Skeletal muscle satellite cell (primary cell): ENCODE results near the gene ZNF532.
"Not testable (repeated sequence)": the region's sequence is repeated elsewhere in the genome, so short reads cannot be mapped to it uniquely, and the experiment has no call there.

Experiments
- H3K27me3 ChIP-seq: 2 replicates; pipeline ENCODE4 v1.7.0; 2013; ENCODE audit warnings: low read length; ENCODE audit not compliant: control insufficient read depth, insufficient read depth
- H3K36me3 ChIP-seq: 2 replicates; pipeline ENCODE4 v1.7.0; 2013; ENCODE audit warnings: mild to moderate bottlenecking, control low read depth, low read length; ENCODE audit not compliant: insufficient read depth
- H3K4me1 ChIP-seq: 2 replicates; pipeline ENCODE4 v1.7.0; 2013; ENCODE audit warnings: low read length; ENCODE audit not compliant: control insufficient read depth, insufficient read depth
- H3K4me2 ChIP-seq: 2 replicates; pipeline ENCODE4 v1.7.0; 2013; ENCODE audit warnings: mild to moderate bottlenecking, low read length
- H3K4me3 ChIP-seq: 2 replicates; pipeline ENCODE4 v1.7.0; 2013; ENCODE audit warnings: low read length
- H3K9ac ChIP-seq: 2 replicates; pipeline ENCODE4 v1.7.0; 2013; ENCODE audit warnings: mild to moderate bottlenecking, low read depth, low read length, moderate library complexity
- H3K9me3 ChIP-seq: replicated peaks from 2 replicates; pipeline ENCODE4 v1.7.0; 2013; ENCODE audit warnings: mild to moderate bottlenecking, control low read depth, low read length

Gene ZNF532

DNA sequence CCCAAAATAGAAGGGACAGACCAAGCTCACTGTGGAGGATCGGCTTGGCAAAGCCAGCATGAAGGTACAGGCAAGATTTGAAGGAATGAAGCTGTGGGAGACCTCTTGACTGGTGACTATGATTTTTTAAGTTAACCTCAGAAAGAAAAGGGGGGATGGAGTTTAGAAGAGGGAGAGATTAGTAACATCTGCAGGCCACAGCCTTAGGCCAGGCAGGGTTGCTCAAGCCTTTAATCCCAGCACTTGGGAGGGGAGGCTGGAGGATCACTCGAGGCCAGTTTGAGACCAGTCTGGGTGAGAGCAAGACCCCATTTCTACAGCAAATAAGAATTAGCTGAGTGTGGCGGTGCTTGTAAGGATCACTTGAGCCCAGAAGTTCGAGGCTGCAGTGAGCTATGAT is 46.6 kb downstream of the ZNF532 start:
- H3K9me3 ChIP-seq, result no peaks in the 10 kb centered on the region
- no peak overlapping the region for H3K4me2 ChIP-seq
- H3K27me3 ChIP-seq, result no peaks in the 10 kb centered on the region
- no peak overlapping the region for H3K9ac ChIP-seq
- no peak overlapping the region for H3K4me3 ChIP-seq
- peaks cover 23% of the 10 kb centered on the region for H3K4me1 ChIP-seq
- no peaks in the 10 kb centered on the region for H3K36me3 ChIP-seq

DNA sequence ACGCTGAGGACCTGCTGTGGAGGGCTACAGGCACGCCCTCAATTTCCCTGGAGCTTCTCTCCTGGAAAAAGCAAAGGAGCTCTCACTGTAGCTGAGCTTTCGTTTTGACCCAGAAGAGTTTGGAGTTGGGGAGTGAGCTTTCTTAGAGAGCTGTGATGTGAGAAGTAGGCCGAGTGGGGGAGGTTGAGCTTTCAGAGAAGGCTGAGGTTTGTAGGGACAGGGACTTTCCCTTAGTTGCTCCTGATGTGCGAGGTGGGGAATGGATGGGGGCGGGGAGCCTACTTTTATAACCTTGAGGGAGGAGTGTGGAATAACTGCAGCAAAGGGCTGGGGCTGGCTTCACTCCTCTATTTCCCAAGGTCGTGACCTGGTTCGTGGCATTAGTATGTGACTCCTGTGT is 47.1 kb downstream of the ZNF532 start:
- H3K27me3 ChIP-seq, result no peaks in the 10 kb centered on the region
- no peaks in the 10 kb centered on the region for H3K9me3 ChIP-seq
- no peaks in the 10 kb centered on the region for H3K36me3 ChIP-seq
- no peak overlapping the region for H3K4me3 ChIP-seq
- H3K4me2 ChIP-seq, result no peak overlapping the region
- H3K4me1 ChIP-seq, result peaks cover 23% of the 10 kb centered on the region
- H3K9ac ChIP-seq, result no peak overlapping the region

DNA sequence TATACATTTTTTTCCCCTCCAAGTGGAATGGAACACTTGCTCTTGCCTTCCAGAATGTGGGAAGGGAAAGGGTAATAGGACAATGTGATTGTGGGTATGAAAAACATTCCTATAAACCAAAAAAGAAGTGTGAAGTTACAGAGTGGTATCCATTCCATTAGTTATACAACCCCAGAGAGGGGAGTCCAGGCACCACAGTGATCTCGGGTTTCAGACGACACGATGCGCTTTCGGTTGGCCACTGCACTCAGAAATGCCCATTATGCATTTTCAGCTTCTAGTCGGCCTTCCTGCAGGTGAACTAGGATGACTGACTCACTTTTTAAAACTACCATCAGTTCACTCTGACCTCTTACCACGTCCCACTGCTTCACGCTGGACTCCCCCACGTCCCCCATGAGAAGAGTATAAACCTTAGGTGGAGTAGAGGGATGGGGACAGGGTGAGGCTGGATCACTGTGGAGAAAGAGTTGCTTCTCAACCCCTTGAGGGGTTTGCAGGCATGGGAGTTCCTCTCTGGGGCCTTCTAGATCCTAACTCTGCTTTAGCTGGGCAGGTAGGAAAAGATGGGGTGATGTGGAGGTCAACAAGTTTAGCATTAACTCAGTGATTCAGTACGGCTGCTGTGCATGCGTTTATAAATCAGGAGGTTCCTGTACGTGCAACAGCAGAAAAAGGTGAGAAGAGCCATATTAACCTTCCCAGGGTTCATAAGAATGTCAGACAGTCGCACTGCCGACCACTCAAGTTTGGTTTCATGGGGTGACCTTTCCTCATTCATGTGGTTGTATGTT is 50.5 kb downstream of the ZNF532 start:
- H3K4me1 ChIP-seq, result peaks cover 23% of the 10 kb centered on the region
- no peak overlapping the region for H3K9ac ChIP-seq
- H3K36me3 ChIP-seq, result peaks cover 15% of the 10 kb centered on the region
- no peak overlapping the region for H3K4me3 ChIP-seq
- no peak overlapping the region for H3K4me2 ChIP-seq
- no peaks in the 10 kb centered on the region for H3K27me3 ChIP-seq
- H3K9me3 ChIP-seq, result no peaks in the 10 kb centered on the region

DNA sequence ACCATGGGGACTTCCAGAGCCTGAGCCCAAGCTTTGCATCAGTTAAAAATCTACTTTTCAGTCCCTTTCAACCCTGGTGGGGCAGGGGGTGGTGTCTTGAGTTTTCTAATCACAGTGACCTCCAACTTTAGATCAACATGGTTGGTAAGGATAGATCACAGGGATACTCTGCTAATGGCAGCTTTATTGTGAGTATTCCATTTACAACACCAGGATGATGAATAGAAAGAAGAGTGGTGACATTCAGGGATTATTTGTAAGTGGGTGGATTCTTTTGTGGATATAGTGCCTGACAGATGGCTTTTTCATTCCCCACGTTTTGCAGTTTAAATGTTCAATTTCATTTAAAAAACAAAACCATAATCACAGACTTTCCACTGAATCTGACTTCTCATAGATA is 51.3 kb downstream of the ZNF532 start:
- H3K36me3 ChIP-seq, result peaks cover 15% of the 10 kb centered on the region
- peaks cover 23% of the 10 kb centered on the region for H3K4me1 ChIP-seq
- no peaks in the 10 kb centered on the region for H3K27me3 ChIP-seq
- H3K9ac ChIP-seq, result no peak overlapping the region
- H3K9me3 ChIP-seq, result no peaks in the 10 kb centered on the region
- H3K4me3 ChIP-seq, result no peak overlapping the region
- H3K4me2 ChIP-seq, result no peak overlapping the region

DNA sequence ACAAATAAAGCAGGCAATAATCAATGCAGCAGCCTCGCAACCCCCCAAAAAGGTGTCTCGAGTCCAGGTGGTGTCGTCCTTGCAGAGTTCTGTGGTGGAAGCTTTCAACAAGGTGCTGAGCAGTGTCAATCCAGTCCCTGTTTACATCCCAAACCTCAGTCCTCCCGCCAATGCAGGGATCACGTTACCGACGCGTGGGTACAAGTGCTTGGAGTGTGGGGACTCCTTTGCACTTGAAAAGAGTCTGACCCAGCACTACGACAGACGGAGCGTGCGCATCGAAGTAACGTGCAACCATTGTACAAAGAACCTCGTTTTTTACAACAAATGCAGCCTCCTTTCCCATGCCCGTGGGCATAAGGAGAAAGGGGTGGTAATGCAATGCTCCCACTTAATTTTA is 55.3 kb downstream of the ZNF532 start:
- H3K36me3 ChIP-seq, result peaks cover 18% of the 10 kb centered on the region
- H3K4me1 ChIP-seq, H3K4me3 ChIP-seq, H3K9me3 ChIP-seq, H3K4me2 ChIP-seq, H3K27me3 ChIP-seq, H3K9ac ChIP-seq: not testable (repeated sequence)

DNA sequence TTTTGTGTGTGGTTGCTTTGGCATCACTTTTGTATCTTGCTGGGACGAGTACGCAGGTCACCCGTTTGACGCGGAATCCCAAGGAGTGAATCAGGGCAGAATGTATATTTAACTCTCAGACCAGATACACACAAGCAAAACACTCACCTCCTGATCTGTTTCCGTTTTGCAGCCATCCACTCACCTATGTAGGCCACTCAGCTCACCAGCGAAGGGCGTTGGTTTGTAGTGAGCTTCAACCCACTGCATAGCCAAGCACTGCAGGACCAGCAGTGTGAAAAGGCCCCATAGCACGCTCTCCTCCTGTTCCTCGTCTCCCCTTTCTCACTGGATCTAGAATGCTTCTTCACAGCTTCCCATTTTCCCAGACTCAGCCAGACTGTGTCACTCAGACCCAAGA is 58.3 kb downstream of the ZNF532 start:
- Histone ChIP-seq H3K27me3 (no peaks in the 10 kb centered on the region), H3K4me2 (no peak overlapping the region), H3K36me3 (peaks cover 14% of the 10 kb centered on the region), H3K4me1 (no peaks in the 10 kb centered on the region), H3K4me3 (no peak overlapping the region), H3K9me3 (no peaks in the 10 kb centered on the region), H3K9ac (no peak overlapping the region)

DNA sequence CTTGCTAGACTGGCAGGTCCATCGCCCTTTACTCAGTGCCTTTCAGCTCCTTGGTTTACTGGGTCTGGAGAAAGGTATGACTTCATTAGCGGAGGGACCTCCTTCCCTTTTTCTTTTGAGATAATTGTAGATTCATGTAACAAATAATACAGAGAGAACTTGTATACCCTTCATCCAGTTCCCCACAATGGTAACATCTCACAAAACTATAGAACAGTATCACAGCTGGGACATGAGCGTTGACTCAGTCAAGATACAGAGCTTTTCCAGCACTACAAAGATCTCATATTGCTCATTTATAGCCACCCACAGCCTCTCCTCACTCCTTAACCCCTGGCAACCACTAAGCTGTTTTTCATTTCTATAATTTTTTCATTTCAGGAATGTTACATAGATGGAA is 59.8 kb downstream of the ZNF532 start:
- H3K4me1 ChIP-seq, result no peaks in the 10 kb centered on the region
- no peaks in the 10 kb centered on the region for H3K9me3 ChIP-seq
- no peaks in the 10 kb centered on the region for H3K27me3 ChIP-seq
- H3K4me2 ChIP-seq, result no peak overlapping the region
- H3K4me3 ChIP-seq, result no peak overlapping the region
- no peak overlapping the region for H3K9ac ChIP-seq
- H3K36me3 ChIP-seq, result peaks cover 3% of the 10 kb centered on the region

DNA sequence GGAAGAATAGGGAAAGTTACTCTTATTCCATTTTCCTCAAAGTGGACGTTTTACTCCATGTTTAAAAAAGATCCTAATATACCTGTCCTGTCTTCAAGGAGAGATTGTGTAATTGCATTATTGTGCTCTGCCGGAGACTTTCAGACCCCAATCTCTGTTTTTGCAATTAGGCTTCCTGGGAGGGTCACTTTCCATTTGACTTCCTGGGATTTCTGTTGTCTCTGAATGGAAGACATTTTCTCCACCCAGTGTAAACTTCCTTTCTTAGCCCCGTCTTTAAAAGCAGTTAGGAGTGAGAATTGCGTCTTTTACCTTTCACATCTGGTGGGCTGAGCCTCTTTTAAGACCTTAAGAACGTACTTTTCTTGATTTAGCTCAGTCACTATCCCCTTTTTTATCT is 63.0 kb downstream of the ZNF532 start:
- Histone ChIP-seq H3K9me3 (no peaks in the 10 kb centered on the region), H3K4me2 (no peak overlapping the region), H3K4me1 (no peaks in the 10 kb centered on the region), H3K9ac (no peak overlapping the region), H3K36me3 (peaks cover 3% of the 10 kb centered on the region), H3K4me3 (no peak overlapping the region), H3K27me3 (no peaks in the 10 kb centered on the region)

DNA sequence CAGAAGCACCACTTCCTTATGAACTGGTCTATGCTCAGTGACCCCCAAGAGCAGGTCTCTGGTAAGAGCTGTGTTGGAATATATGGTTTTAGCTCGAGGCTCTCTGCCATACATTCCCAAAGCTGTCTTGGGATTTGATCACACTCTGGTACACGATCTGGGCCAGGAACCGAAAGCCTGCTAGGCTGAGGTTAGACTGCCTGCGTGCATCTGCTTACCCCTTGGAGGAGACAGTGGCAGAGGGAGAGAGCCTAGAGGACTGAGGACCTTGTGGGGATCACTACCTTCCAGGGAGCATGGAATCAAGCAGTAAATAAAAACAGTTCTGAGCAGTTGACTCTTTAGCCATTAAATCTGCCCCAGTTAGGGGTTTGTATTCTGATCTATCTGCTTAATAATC is 63.7 kb downstream of the ZNF532 start:
- no peak overlapping the region for H3K9ac ChIP-seq

DNA sequence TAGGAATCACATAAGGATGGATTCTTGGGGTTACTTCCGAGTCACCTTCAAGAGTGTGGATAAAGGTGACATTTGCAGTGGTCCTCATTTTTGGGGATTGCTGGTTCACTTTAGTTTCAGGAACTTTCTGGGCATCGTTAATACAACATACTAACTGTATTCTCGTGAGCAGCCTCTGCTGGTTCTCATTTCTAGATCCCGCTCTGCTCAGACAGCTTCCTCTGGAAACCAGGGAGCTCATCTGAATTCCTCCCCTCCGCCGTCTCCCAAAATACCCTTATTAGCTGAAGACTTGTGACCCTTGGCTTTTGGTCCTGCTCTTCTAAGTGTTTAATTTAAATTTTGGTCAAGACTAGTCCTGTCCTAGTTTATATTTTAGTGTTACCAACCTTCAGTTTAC is 64.5 kb downstream of the ZNF532 start:
- Histone ChIP-seq H3K9ac (no peak overlapping the region), H3K4me3 (no peak overlapping the region), H3K4me2 (no peak overlapping the region), H3K36me3 (no peaks in the 10 kb centered on the region), H3K4me1 (no peaks in the 10 kb centered on the region), H3K27me3 (no peaks in the 10 kb centered on the region), H3K9me3 (no peaks in the 10 kb centered on the region)

More for the DNA sequence above, 63.7 kb downstream of the ZNF532 start:
- Histone ChIP-seq H3K9me3 (no peaks in the 10 kb centered on the region), H3K4me1 (no peaks in the 10 kb centered on the region), H3K36me3 (no peaks in the 10 kb centered on the region), H3K4me2 (no peak overlapping the region), H3K4me3 (no peak overlapping the region), H3K27me3 (no peaks in the 10 kb centered on the region)

DNA sequence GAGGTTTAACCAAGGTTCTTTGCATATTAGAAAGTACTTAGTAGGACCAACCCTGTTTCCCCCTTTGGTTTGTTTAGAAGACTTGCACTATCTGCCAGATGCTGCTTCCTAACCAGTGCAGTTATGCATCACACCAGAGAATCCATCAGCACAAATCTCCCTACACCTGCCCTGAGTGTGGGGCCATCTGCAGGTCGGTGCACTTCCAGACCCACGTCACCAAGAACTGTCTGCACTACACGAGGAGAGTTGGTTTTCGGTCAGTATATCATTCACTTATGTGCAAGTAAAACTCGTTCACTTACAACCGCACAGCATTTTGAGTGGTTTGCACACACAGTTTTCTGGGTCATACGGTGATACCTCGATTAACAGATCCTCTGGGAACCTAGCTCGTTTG is 69.7 kb downstream of the ZNF532 start:
- Histone ChIP-seq H3K36me3 (peaks cover 2% of the 10 kb centered on the region), H3K9ac (no peak overlapping the region), H3K27me3 (no peaks in the 10 kb centered on the region), H3K4me3 (no peak overlapping the region), H3K4me1 (peaks cover 15% of the 10 kb centered on the region), H3K4me2 (no peak overlapping the region), H3K9me3 (no peaks in the 10 kb centered on the region)

DNA sequence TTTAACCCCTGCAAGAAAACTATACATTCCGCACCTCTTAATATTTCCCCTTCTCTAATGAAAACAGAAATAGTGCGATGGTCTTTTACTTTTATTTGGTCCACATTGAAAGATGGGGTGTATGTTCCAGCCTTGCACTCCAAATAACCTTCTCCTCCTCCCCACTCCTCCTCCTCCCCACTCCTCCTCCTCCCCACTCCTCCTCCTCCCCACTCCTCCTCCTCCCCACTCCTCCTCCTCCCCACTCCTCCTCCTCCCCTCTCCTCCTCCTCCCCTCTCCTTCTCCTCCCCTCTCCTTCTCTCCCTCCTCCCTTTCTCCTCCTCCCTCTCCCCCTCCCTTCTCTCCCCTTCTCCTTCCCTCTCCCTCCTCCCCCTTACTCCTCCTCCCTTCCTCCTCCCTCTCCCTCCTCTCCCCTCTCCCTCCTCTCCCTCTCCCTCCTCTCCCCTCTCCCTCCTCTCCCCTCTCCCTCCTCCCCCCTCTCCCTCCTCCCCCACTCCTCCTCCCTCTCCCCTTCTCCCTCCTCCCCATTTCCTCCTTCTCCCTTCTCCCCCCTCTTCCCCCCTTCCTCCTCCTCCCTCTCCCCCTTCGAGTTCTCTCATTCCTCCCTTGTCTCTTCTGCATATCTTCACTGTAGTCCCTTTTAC is 70.4 kb downstream of the ZNF532 start:
- no peak overlapping the region for H3K4me3 ChIP-seq
- no peak overlapping the region for H3K9ac ChIP-seq
- no peak overlapping the region for H3K4me2 ChIP-seq
- peaks cover 15% of the 10 kb centered on the region for H3K4me1 ChIP-seq
- no peaks in the 10 kb centered on the region for H3K9me3 ChIP-seq
- no peaks in the 10 kb centered on the region for H3K27me3 ChIP-seq
- peaks cover 5% of the 10 kb centered on the region for H3K36me3 ChIP-seq
